T-helper 17 cell (primary cell): Measurements from ENCODE around the gene MTG2. TPM values are rescaled to one million over a fixed set of nuclear protein-coding genes. Genes with fewer than 3 reads are reported as not detected.
A peak's percentile ranks its signal among the peaks of the same experiment; 100 is the strongest.

Experiments
- ATAC-seq: fragments of 150-1000 bp; cut with Tn5 transposase; 2 replicates; pipeline ENCODE4 v1.10.0; 2021; ENCODE audit warnings: mild to moderate bottlenecking, moderate library complexity
- DNase-seq, 3 donors: peaks; one replicate each; pipeline versions ENCODE4 v3.0.0 to v3.0.0-alpha.2; 2020 to 2021
- H3K9me3 ChIP-seq: one replicate; pipeline ENCODE4 v1.7.0; 2013; ENCODE audit warnings: low read length, mild to moderate bottlenecking; ENCODE audit not compliant: control insufficient read depth, poor library complexity, severe bottlenecking
- H3K27ac Mint-ChIP-seq: one replicate; pipeline ENCODE4 v1.8.0; 2022; ENCODE audit warnings: mild to moderate bottlenecking, moderate library complexity, mixed read lengths
- H3K27me3 Mint-ChIP-seq: one replicate; pipeline ENCODE4 v1.8.0; 2022; ENCODE audit warnings: mixed read lengths
- H3K36me3 Mint-ChIP-seq: one replicate; pipeline ENCODE4 v1.8.0; 2022; ENCODE audit warnings: low read depth, mixed read lengths
- H3K4me1 Mint-ChIP-seq: one replicate; pipeline ENCODE4 v1.8.0; 2022; ENCODE audit warnings: mild to moderate bottlenecking, mixed read lengths
- H3K4me3 Mint-ChIP-seq: one replicate; pipeline ENCODE4 v1.8.0; 2022; ENCODE audit warnings: mild to moderate bottlenecking, moderate library complexity, mixed read lengths
- total RNA-seq, 4 donors: library from RNA in 2 of 4; stranded (reverse) in 2 of 4; gene quantifications; one replicate each; pipeline ENCODE4 v1.2.3 and lab custom pipeline; 2022 to 2026

MTG2 gene
- total RNA-seq, 2 donors from 2014 or later, result 13.8 to 14.3 TPM

GRCh38 chr20:62211769-62212288 lies 29.0 kb downstream of the MTG2 start:
- no peak for DNase-seq
- no peaks in the 10 kb centered on the region for H3K4me1 Mint-ChIP-seq
- H3K9me3 ChIP-seq, result no peaks in the 10 kb centered on the region
- H3K27ac Mint-ChIP-seq, result no peak overlapping the region
- H3K36me3 Mint-ChIP-seq, result no peaks in the 10 kb centered on the region
- no peak overlapping the region for H3K4me3 Mint-ChIP-seq
- peaks cover 4% of the 10 kb centered on the region for H3K27me3 Mint-ChIP-seq
- ATAC-seq, result no peak

GRCh38 chr20:62212299-62212698 lies 29.5 kb downstream of the MTG2 start:
- no peak overlapping the region for H3K27ac Mint-ChIP-seq

GRCh38 chr20:62214067-62214466 lies 31.2 kb downstream of the MTG2 start:
- ATAC-seq (no peak), DNase-seq (no peak)
- Mint-ChIP-seq H3K27me3 (peaks cover 19% of the 10 kb centered on the region), H3K27ac (no peak overlapping the region), H3K36me3 (no peaks in the 10 kb centered on the region), H3K4me3 (no peak overlapping the region), H3K4me1 (no peaks in the 10 kb centered on the region)
- H3K9me3 ChIP-seq, result no peaks in the 10 kb centered on the region

More at GRCh38 chr20:62212299-62212698, 29.5 kb downstream of the MTG2 start:
- Mint-ChIP-seq H3K4me1 (no peaks in the 10 kb centered on the region), H3K27me3 (peaks cover 4% of the 10 kb centered on the region), H3K36me3 (no peaks in the 10 kb centered on the region), H3K4me3 (no peak overlapping the region)
- no peak for ATAC-seq
- H3K9me3 ChIP-seq, result no peaks in the 10 kb centered on the region
- no peak for DNase-seq

- ATAC-seq, result no peak
- peaks cover 21% of the 10 kb centered on the region for H3K27me3 Mint-ChIP-seq
- no peak for DNase-seq
Observed at GRCh38 chr20:62215020-62215990, 32.5 kb downstream of the MTG2 start.

GRCh38 chr20:62215991-62216635 lies 33.3 kb downstream of the MTG2 start:
- Mint-ChIP-seq H3K4me3 (no peak overlapping the region), H3K4me1 (peaks cover 1% of the 10 kb centered on the region), H3K27me3 (peaks cover 27% of the 10 kb centered on the region), H3K36me3 (no peaks in the 10 kb centered on the region), H3K27ac (no peak overlapping the region)
- ATAC-seq (no peak), DNase-seq (no peak)
- no peaks in the 10 kb centered on the region for H3K9me3 ChIP-seq

More at GRCh38 chr20:62215020-62215990, 32.5 kb downstream of the MTG2 start:
- H3K9me3 ChIP-seq, result no peaks in the 10 kb centered on the region
- Mint-ChIP-seq H3K36me3 (no peaks in the 10 kb centered on the region), H3K4me3 (no peak overlapping the region), H3K4me1 (no peaks in the 10 kb centered on the region), H3K27ac (no peak overlapping the region)

- Mint-ChIP-seq H3K27ac (no peak overlapping the region), H3K4me3 (no peak overlapping the region), H3K4me1 (peaks cover 2% of the 10 kb centered on the region), H3K36me3 (no peaks in the 10 kb centered on the region), H3K27me3 (peaks cover 35% of the 10 kb centered on the region)
- DNase-seq (no peak), ATAC-seq (no peak)
- H3K9me3 ChIP-seq, result no peaks in the 10 kb centered on the region
Observed at GRCh38 chr20:62216636-62217566, 34.1 kb downstream of the MTG2 start.

GRCh38 chr20:62217913-62218773 lies 35.3 kb downstream of the MTG2 start:
- Mint-ChIP-seq H3K27ac (no peak overlapping the region), H3K4me3 (no peak overlapping the region), H3K27me3 (peaks cover 43% of the 10 kb centered on the region), H3K4me1 (peaks cover 2% of the 10 kb centered on the region), H3K36me3 (no peaks in the 10 kb centered on the region)
- DNase-seq (no peak), ATAC-seq (no peak)
- no peaks in the 10 kb centered on the region for H3K9me3 ChIP-seq

- Mint-ChIP-seq H3K4me3 (peak overlapping the region; percentile 69), H3K4me1 (peaks cover 2% of the 10 kb centered on the region), H3K27ac (no peak overlapping the region), H3K36me3 (no peaks in the 10 kb centered on the region), H3K27me3 (peaks cover 48% of the 10 kb centered on the region)
- peak; percentile 38 for ATAC-seq
- no peaks in the 10 kb centered on the region for H3K9me3 ChIP-seq
- DNase-seq, result no peak
Observed at GRCh38 chr20:62219101-62219991, 36.5 kb downstream of the MTG2 start.

GRCh38 chr20:62219992-62220665 lies 37.3 kb downstream of the MTG2 start, which contains the start of gene HRH3:
TSS of gene HRH3 (minus strand) at chr20:62220278. CDS start at chr20:62219970, 308 bp downstream.
- DNase-seq, result peak; percentile 38 to 43 (median 42)
- H3K4me3 Mint-ChIP-seq, result peak within 1 kb of the TSS; percentile 69
- H3K4me1 Mint-ChIP-seq, result peaks cover 2% of the 10 kb centered on the region
- no peaks in the 10 kb centered on the region for H3K9me3 ChIP-seq
- peak; percentile 83 for ATAC-seq
- no peak within 1 kb of the TSS for H3K27ac Mint-ChIP-seq
- peaks cover 55% of the 10 kb centered on the region for H3K27me3 Mint-ChIP-seq
- H3K36me3 Mint-ChIP-seq, result no peaks in the 10 kb centered on the region

- Mint-ChIP-seq H3K36me3 (no peaks in the 10 kb centered on the region), H3K27me3 (peaks cover 55% of the 10 kb centered on the region), H3K4me1 (peaks cover 2% of the 10 kb centered on the region), H3K4me3 (peak overlapping the region; percentile 21), H3K27ac (no peak overlapping the region)
- DNase-seq, result no peak
- no peak for ATAC-seq
- no peaks in the 10 kb centered on the region for H3K9me3 ChIP-seq
Observed at GRCh38 chr20:62220666-62221568, 38.1 kb downstream of the MTG2 start.
